Cardiac muscle cell (in vitro differentiated cells and primary cell): ENCODE measurements around the gene SNW1. TPM values are rescaled to one million over a fixed set of nuclear protein-coding genes. Genes with fewer than 3 reads are reported as not detected.
"Not testable (repeated sequence)": the region's sequence is repeated elsewhere in the genome, so short reads cannot be mapped to it uniquely, and the experiment has no call there.

Experiments
- DNase-seq, 2 donors: peaks; one replicate each; pipeline versions ENCODE4 v3.0.0 to v3.0.0-alpha.2; 2010 to 2017; ENCODE audit warnings: low read depth in 1 of 2, low spot score in 1 of 2
- H3K27ac ChIP-seq: fragments of 200-600 bp; sonication (generic); 2 replicates; pipeline ENCODE4 v1.5.1; 2016
- H3K27me3 ChIP-seq: fragments of 200-600 bp; sonication (generic); 2 replicates; pipeline ENCODE4 v1.6.0; 2016; ENCODE audit warnings: control low read depth
- H3K36me3 ChIP-seq: fragments of 200-600 bp; sonication (generic); 2 replicates; pipeline ENCODE4 v1.5.1; 2016; ENCODE audit warnings: control low read depth
- H3K4me1 ChIP-seq: fragments of 200-600 bp; sonication (generic); 2 replicates; pipeline ENCODE4 v1.8.1; 2017; ENCODE audit warnings: low read depth, mild to moderate bottlenecking, mixed run types
- H3K4me3 ChIP-seq: fragments of 200-600 bp; sonication (generic); 2 replicates; pipeline ENCODE4 v1.5.1; 2016; ENCODE audit warnings: mild to moderate bottlenecking
- H3K9me3 ChIP-seq: fragments of 200-600 bp; sonication (generic); 2 replicates; pipeline ENCODE4 v1.5.1; 2017; ENCODE audit warnings: low read depth, mild to moderate bottlenecking, control low read depth
- polyA plus RNA-seq: library from polyadenylated mRNA; unstranded; fragments of >200 nt; fragmentation: Nextera tagmentation; extraction: Ambion mirVana; gene quantifications from 2 replicates; pipeline ENCODE4 v1.2.1, GENCODE V29; 2016
- total RNA-seq: library from RNA; depleted of rRNA; stranded (reverse); fragments of >200 nt; gene quantifications from 2 replicates; pipeline ENCODE4 v1.2.3, GENCODE V29; 2016
- TF ChIP-seq, protein P1 (sequence below): IDR thresholded peaks from 2 replicates; pipeline ENCODE4 v1.5.1; 2012; ENCODE audit warnings: low read depth, mild to moderate bottlenecking, low read length

SNW1 gene
- total and polyA plus RNA-seq, 2 experiments from 2014 or later: 63.3 to 66.7 TPM

DNA sequence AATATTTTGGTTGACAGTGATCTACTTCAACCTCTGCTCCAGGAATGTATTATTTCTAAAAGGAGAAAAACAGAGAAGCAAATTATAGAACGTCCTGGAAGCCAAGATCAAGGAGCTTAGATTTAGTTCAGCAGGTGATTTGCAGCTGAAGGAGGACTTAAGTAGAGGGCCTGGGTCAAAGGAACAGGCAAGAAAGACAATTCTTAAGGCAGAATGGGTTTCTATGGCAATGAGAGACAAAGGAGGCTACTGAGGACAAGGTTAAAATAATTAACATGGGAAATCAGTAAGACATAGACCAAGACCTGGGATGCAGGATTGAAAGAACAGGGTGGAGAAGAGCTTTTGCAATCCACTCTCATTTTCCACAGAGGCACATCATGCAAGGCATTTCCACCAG is 2.4 kb upstream of the SNW1 start:
- H3K4me3 ChIP-seq: no peak overlapping the region
- H3K27ac ChIP-seq: no peak overlapping the region
- no peaks in the 10 kb centered on the region for H3K9me3 ChIP-seq
- no peak for DNase-seq
- H3K36me3 ChIP-seq: no peaks in the 10 kb centered on the region
- no peaks in the 10 kb centered on the region for H3K27me3 ChIP-seq
- peaks cover 6% of the 10 kb centered on the region for H3K4me1 ChIP-seq
- TF ChIP-seq, protein P1, sequence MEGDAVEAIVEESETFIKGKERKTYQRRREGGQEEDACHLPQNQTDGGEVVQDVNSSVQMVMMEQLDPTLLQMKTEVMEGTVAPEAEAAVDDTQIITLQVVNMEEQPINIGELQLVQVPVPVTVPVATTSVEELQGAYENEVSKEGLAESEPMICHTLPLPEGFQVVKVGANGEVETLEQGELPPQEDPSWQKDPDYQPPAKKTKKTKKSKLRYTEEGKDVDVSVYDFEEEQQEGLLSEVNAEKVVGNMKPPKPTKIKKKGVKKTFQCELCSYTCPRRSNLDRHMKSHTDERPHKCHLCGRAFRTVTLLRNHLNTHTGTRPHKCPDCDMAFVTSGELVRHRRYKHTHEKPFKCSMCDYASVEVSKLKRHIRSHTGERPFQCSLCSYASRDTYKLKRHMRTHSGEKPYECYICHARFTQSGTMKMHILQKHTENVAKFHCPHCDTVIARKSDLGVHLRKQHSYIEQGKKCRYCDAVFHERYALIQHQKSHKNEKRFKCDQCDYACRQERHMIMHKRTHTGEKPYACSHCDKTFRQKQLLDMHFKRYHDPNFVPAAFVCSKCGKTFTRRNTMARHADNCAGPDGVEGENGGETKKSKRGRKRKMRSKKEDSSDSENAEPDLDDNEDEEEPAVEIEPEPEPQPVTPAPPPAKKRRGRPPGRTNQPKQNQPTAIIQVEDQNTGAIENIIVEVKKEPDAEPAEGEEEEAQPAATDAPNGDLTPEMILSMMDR: no peak

- no peaks in the 10 kb centered on the region for H3K9me3 ChIP-seq
- TF ChIP-seq, protein P1: peak; percentile 29
- peaks cover 6% of the 10 kb centered on the region for H3K4me1 ChIP-seq
- no peaks in the 10 kb centered on the region for H3K27me3 ChIP-seq
- peak overlapping the region; percentile 92 for H3K4me3 ChIP-seq
- H3K27ac ChIP-seq: no peak overlapping the region
- H3K36me3 ChIP-seq: no peaks in the 10 kb centered on the region
- DNase-seq: peak; percentile 35 to 73
Measured at GRCh38 chr14:77761205-77761931, 412 bp upstream of the SNW1 start.

DNA sequence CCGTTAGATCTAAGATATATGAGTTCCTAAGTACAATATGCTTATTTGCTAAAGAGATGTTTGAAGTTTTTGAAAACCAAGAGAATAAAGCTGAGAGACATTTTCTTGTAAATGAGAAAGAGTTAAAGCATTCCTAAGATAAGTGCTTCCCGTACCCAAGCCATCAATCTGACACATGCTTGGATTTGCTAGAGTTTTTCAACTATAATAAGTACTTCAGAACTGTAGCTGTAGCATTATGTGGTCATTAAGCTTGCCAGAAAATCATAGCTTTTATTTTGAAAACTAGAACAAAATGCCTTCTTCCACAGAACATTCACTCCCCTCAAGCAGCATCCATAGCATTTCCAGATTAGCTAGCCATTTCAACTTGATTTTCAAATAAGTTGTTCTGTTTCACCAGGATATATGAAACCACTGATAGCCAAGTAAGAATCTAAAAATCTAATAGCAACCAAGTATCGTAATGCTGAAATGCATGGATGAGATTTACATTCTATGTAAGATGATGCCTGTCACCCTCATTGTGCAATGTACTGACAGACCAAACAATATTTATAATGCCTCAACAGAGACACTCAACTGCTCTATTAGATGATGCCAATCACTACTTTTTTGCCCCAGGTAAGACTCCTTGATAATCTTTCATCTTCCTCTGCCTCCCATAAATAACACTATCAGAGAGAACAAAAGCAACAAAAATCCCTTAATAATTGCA is 8.0 kb downstream of the SNW1 start:
- Histone ChIP-seq H3K4me3 (no peak overlapping the region), H3K27me3 (no peaks in the 10 kb centered on the region), H3K36me3 (peaks cover 39% of the 10 kb centered on the region), H3K27ac (no peak overlapping the region), H3K4me1 (peaks cover 10% of the 10 kb centered on the region), H3K9me3 (no peaks in the 10 kb centered on the region)
- TF ChIP-seq, protein P1: no peak
- DNase-seq: peak in 1 of 2 donors; percentile 78

- H3K27ac ChIP-seq: no peak overlapping the region
- H3K36me3 ChIP-seq: peaks cover 39% of the 10 kb centered on the region
- no peak overlapping the region for H3K4me3 ChIP-seq
- no peaks in the 10 kb centered on the region for H3K9me3 ChIP-seq
- no peaks in the 10 kb centered on the region for H3K27me3 ChIP-seq
- peaks cover 10% of the 10 kb centered on the region for H3K4me1 ChIP-seq
- DNase-seq: no peak
- TF ChIP-seq, protein P1: no peak
Measured at GRCh38 chr14:77752266-77752665, 8.7 kb downstream of the SNW1 start.

- not testable (repeated sequence) for H3K9me3 ChIP-seq, H3K4me1 ChIP-seq, H3K27ac ChIP-seq, H3K27me3 ChIP-seq, H3K4me3 ChIP-seq, DNase-seq
- H3K36me3 ChIP-seq: peaks cover 38% of the 10 kb centered on the region
Measured at GRCh38 chr14:77747425-77747824, 13.5 kb downstream of the SNW1 start.
